HepG2 (cell line): Measurements from ENCODE around the gene ARL8A. TPM values are rescaled to one million over a fixed set of nuclear protein-coding genes. Genes with fewer than 3 reads are reported as not detected.

ENCODE experiments used
- ATAC-seq: fragments of 200-7000 bp; cut with Tn5 transposase; 3 replicates; pipeline ENCODE4 v1.9.1; 2020; ENCODE audit warnings: mild to moderate bottlenecking, moderate library complexity
- BruUV-seq: library from RNA; stranded (reverse); fragments of 400-500 nt; replicated peaks from 2 replicates; lab custom pipeline; 2021; lab: Mats Ljungman, UMichigan
- CTCF ChIA-PET: fragments of 300-600 bp; formaldehyde crosslinking; extraction: SDS; loops from one replicate; lab custom pipeline; 2021; ENCODE audit warnings: low total read pairs, inconsistent platforms, low intra/inter-chr PET ratio; lab: Yijun Ruan, JAX
- POLR2A ChIA-PET: fragments of 350-600 bp; sonication (Branson Sonifier 250); formaldehyde crosslinking; loops from one replicate; lab custom pipeline; 2020; ENCODE audit warnings: antibody characterized with exemption, inconsistent platforms; lab: Yijun Ruan, JAX
- DNase-seq: peaks from one replicate; pipeline ENCODE4 v3.0.0-alpha.2; 2015; ENCODE audit warnings: low spot score
- FAIRE-seq: peaks from 3 replicates; lab custom pipeline; 2011; peaks lifted over from hg19 to GRCh38; lab: Jason Lieb, UNC
- H2AFZ ChIP-seq: one replicate; pipeline ENCODE4 v1.6.1; 2011; ENCODE audit warnings: low read length, inconsistent platforms
- H3K27ac ChIP-seq: fragments of 300-600 bp; 3 replicates; pipeline ENCODE4 v1.8.0; 2011; ENCODE audit warnings: mixed run types, mild to moderate bottlenecking, mixed read lengths, low read length, inconsistent platforms; ENCODE audit not compliant: insufficient read depth; ENCODE audit errors: extremely low read length
- H3K27me3 ChIP-seq, 2 experiments: fragments of 200-600 bp in 1 of 2; 2 replicates in 1 of 2; 3 replicates in 1 of 2; pipeline versions ENCODE4 v1.6.0 to v1.8.0; 2011; ENCODE audit warnings: low read length in 2 of 2, mild to moderate bottlenecking in 2 of 2, moderate library complexity in 2 of 2, inconsistent platforms in 1 of 2; ENCODE audit not compliant: insufficient read depth in 2 of 2, control insufficient read depth in 1 of 2
- H3K36me3 ChIP-seq, 2 experiments: fragments of 200-600 bp in 1 of 2; replicated peaks in 1 of 2; 2 replicates in 1 of 2; 3 replicates in 1 of 2; pipeline versions ENCODE4 v1.5.1 to v1.8.0; 2011; ENCODE audit warnings: low read length in 2 of 2, inconsistent platforms in 1 of 2; ENCODE audit not compliant: insufficient read depth in 2 of 2, control insufficient read depth in 1 of 2
- H3K4me1 ChIP-seq: 2 replicates; pipeline ENCODE4 v1.5.1; 2012; ENCODE audit warnings: low read length, inconsistent platforms; ENCODE audit not compliant: insufficient read depth
- H3K4me2 ChIP-seq: 2 replicates; pipeline ENCODE4 v1.6.0; 2011; ENCODE audit warnings: low read depth, low read length, inconsistent platforms
- H3K4me3 ChIP-seq, 3 experiments: fragments of 200-600 bp in 1 of 3; sonication (generic), shearing (Covaris generic) in 1 of 3; replicated peaks in 1 of 3; 2 replicates each; pipeline ENCODE4 v1.5.1; 2011 to 2016; ENCODE audit warnings: low read length in 3 of 3, inconsistent platforms in 2 of 3, low read depth in 2 of 3, mild to moderate bottlenecking in 2 of 3, control low read depth in 1 of 3, mixed read lengths in 1 of 3; ENCODE audit not compliant: insufficient read depth in 1 of 3
- H3K79me2 ChIP-seq: one replicate; pipeline ENCODE4 v1.6.1; 2011; ENCODE audit warnings: low read length, inconsistent platforms; ENCODE audit not compliant: insufficient read depth
- H3K9ac ChIP-seq: 2 replicates; pipeline ENCODE4 v1.6.0; 2011; ENCODE audit warnings: mild to moderate bottlenecking, low read depth, low read length, inconsistent platforms; ENCODE audit not compliant: insufficient read depth
- H3K9me3 ChIP-seq: 2 replicates; pipeline ENCODE4 v1.5.1; 2012; ENCODE audit warnings: mild to moderate bottlenecking, low read length
- H4K20me1 ChIP-seq: 2 replicates; pipeline ENCODE4 v1.6.0; 2011; ENCODE audit warnings: inconsistent platforms, mild to moderate bottlenecking, low read length, moderate library complexity; ENCODE audit not compliant: insufficient read depth
- EEA1 ChIP-seq: sonication (generic); formaldehyde crosslinking; IDR thresholded peaks from 2 replicates; pipeline ENCODE4 v1.5.1; 2020; ENCODE audit warnings: mild to moderate bottlenecking, missing genetic modification reagents, borderline replicate concordance
- HNRNPL ChIP-seq: fragments of 200-400 bp; formaldehyde crosslinking; IDR thresholded peaks from 2 replicates; pipeline ENCODE4 v1.6.1; 2017; ENCODE audit warnings: mild to moderate bottlenecking, low read depth, low read length
- NONO ChIP-seq, 2 experiments: fragments of 450-650 bp in 1 of 2; sonication (generic) in 1 of 2; formaldehyde crosslinking in 1 of 2; IDR thresholded peaks in 1 of 2; conservative IDR thresholded peaks in 1 of 2; 2 replicates each; pipeline versions ENCODE4 v1.6.1 to v1.8.0; 2017 to 2022; ENCODE audit warnings: mild to moderate bottlenecking in 1 of 2, missing genetic modification reagents in 1 of 2, moderate library complexity in 1 of 2
- NRL ChIP-seq: sonication (generic); formaldehyde crosslinking; IDR thresholded peaks from 2 replicates; pipeline ENCODE4 v1.5.0; 2020; ENCODE audit warnings: missing genetic modification reagents, mild to moderate bottlenecking, moderate library complexity, borderline replicate concordance
- SIN3A ChIP-seq: IDR thresholded peaks from 2 replicates; pipeline ENCODE4 v1.6.1; 2011; ENCODE audit warnings: low read depth, mild to moderate bottlenecking, control low read depth, low read length, borderline replicate concordance
- SIX4 ChIP-seq: sonication (generic); formaldehyde crosslinking; IDR thresholded peaks from 2 replicates; pipeline ENCODE4 v1.4.0; 2020; ENCODE audit warnings: missing genetic modification reagents
- SP1 ChIP-seq, 2 experiments: fragments of 450-650 bp in 1 of 2; sonication (generic) in 1 of 2; formaldehyde crosslinking in 1 of 2; IDR thresholded peaks; 2 replicates each; pipeline versions ENCODE4 v1.4.0 to v1.6.1; 2016 to 2020; ENCODE audit warnings: missing genetic modification reagents in 1 of 2
- ZSCAN29 ChIP-seq: sonication (generic); formaldehyde crosslinking; conservative IDR thresholded peaks from 2 replicates; pipeline ENCODE4 v1.4.0; 2020; ENCODE audit warnings: mild to moderate bottlenecking, missing genetic modification reagents
- WGBS: methylation state at CpG from one replicate; pipeline ENCODE4 v1.1.6; 2017; ENCODE audit warnings: low lambda C conversion rate; 5-methylcytosine and 5-hydroxymethylcytosine counted together
- in situ Hi-C: cut with HindIII; loops from 2 replicates; pipeline ENCODE4 v1.10.0; 2017; ENCODE audit warnings: low pct_unique_long_range_greater_than_20kb; ENCODE audit not compliant: extremely low pct_ligation_motif_present
- intact Hi-C: fragments of 100-400 bp; cut with micrococcal nuclease; formaldehyde crosslinking; loops from one replicate; pipeline ENCODE4 v1.10.0; 2022; ENCODE audit not compliant: unreplicated experiment
- polyA plus RNA-seq, 8 experiments: library from polyadenylated mRNA; depleted of rRNA in 3 of 8; stranded (reverse) in 7 of 8; unstranded in 1 of 8; fragments of >200 nt; fragmentation: Illumina TruSeq in 4 of 8; extraction: Trizol in 4 of 8; gene quantifications; 2 replicates each; pipeline versions ENCODE4 v1.2.1 to v1.2.3, GENCODE V29; 2011 to 2016; ENCODE audit warnings: low read depth in 4 of 8, missing spikeins in 1 of 8, mixed read lengths in 1 of 8; ENCODE audit not compliant: insufficient read depth in 1 of 8
- total RNA-seq, 5 experiments: library from RNA; depleted of rRNA; stranded (reverse); fragments of >200 nt; fragmentation: Illumina TruSeq; extraction: Trizol; gene quantifications; 2 replicates each; pipeline ENCODE4 v1.2.3, GENCODE V29; 2016; ENCODE audit warnings: low read depth in 1 of 5

Gene ARL8A
- total and polyA plus RNA-seq, 2 of the 13 experiments (the other 11 are each of a cell fraction or from before 2014, with no cell fraction given): 2.7 to 23.4 TPM

GRCh38 chr1:202172015-202172355 is 27.4 kb upstream of the ARL8A start:
- no peaks in the 10 kb centered on the region for H3K36me3 ChIP-seq
- no peak overlapping the region for H2AFZ ChIP-seq
- ATAC-seq: peak; percentile 22; the same call in 2 of the 3 replicates
- in situ Hi-C loops (no loop called here), intact Hi-C loops (no loop called here)
- no peak for FAIRE-seq
- no peak for TF ChIP-seq SIN3A
- no peak for TF ChIP-seq EEA1 (CRISPR knock-in tag)
- no peak for TF ChIP-seq NRL
- no peak for TF ChIP-seq SP1 (IDR thresholded peaks at IDR 0.05)
- no peak for TF ChIP-seq SP1 (CRISPR knock-in tag; IDR thresholded peaks at IDR 0.05)
- TF ChIP-seq SIX4 (CRISPR knock-in tag): no peak
- no peak for TF ChIP-seq ZSCAN29 (CRISPR knock-in tag)
- TF ChIP-seq HNRNPL: 0 out of 2 replicates have a peak, but pooled peaks have one; percentile 16
- no peak for TF ChIP-seq NONO (IDR thresholded peaks at IDR 0.05)
- no peak for TF ChIP-seq NONO (CRISPR knock-in tag; conservative IDR thresholded peaks at IDR 0.05)
- CTCF ChIA-PET: no interaction called here
- no peaks in the 10 kb centered on the region for H4K20me1 ChIP-seq
- no peaks in the 10 kb centered on the region for H3K4me1 ChIP-seq
- H3K4me3 ChIP-seq: no peak overlapping the region
- POLR2A ChIA-PET: no interaction called here
- no peaks in the 10 kb centered on the region for H3K9me3 ChIP-seq
- DNase-seq: no peak
- no TSS peak for BruUV-seq
- H3K79me2 ChIP-seq: no peaks in the 10 kb centered on the region
- H3K9ac ChIP-seq: no peak overlapping the region
- no peak overlapping the region for H3K27ac ChIP-seq
- WGBS: 51% methylated on average over 5 of the region's 5 CpGs
- peaks cover 5 to 6% of the 10 kb centered on the region in 2 experiments; a peak in 2 of 5 replicates for H3K27me3 ChIP-seq
- H3K4me2 ChIP-seq: no peak overlapping the region
